HG03432 (cell line): ENCODE data around the gene NFE2L2.
"Not testable (repeated sequence)": the region's sequence is repeated elsewhere in the genome, so short reads cannot be mapped to it uniquely, and the experiment has no call there.

Experiments used
- ATAC-seq: cut with Tn5 transposase; IDR thresholded peaks from one replicate; pipeline ENCODE4 v1.9.1; 2021; ENCODE audit warnings: mild to moderate bottlenecking, moderate library complexity; ENCODE audit not compliant: unreplicated experiment

NFE2L2 gene

DNA sequence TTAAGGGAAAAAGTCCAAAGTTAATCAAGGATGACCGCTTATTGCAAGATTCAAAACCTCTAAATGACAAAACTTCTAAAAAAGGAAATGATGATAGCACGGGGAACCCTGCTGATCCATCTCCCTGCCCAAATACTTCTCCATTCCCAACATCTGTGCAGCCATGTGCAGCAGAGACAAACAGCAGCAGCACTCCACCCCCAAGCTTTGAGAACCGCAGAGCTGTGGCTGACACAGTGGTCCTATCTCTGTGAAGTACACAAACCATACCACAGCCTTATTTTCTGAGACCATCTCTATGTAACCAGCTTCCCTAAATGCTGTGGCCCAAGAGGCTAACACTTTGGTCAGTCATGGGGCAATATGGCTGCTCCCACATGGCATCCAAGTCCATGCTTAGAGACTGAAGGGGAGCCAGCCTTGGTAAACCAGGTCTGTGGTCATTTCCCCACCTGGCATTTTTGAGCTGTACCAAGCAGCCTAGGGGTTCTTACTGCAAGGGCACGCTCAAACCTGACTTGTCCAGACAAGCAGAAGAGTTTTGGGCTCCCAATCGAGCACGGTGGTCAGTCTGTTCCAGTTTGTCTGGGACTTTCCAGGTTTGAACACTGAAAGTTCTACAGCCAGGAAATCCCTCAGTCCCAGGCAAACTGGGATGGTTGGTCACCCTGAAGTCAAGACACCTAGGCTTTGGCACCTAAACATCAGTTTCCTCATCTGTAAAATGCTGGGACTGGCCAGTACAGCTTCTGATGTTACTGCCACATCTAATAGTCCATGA lies 17.1 kb upstream of the NFE2L2 start:
- peak; percentile 69 for ATAC-seq

DNA sequence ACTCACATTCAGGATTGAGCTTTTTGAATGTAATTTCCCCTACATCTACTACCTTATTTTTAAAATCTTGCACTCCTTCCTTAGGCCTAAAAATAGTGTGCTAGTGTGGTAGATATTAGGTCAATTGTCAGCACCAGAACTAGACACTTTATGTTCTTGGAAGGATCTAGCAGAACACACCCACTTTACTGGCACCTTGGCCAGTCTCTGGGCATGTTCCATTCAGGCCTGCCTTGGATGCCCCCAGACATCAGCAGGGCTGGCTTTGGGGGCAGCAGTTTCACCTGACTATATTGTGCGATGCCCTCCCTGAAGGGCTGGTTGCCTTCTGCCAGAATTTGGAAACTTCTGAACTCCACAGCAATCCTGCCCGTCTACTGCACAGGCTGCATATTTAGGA lies 15.3 kb upstream of the NFE2L2 start:
- no peak for ATAC-seq

DNA sequence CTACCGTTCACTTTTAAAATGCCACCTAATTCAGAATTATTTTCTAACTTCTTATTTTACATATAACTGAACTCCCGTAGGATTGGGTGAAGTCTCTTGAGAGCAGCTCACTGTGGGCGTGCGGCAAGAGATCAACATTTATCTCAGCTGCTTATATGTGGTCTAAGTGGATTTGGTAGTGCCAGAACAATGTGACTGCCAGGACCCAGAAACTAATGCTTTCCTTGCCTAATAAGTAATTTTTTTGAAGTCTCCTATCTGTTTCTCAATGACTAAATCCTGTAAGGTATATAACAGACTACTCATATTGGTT lies 11.2 kb upstream of the NFE2L2 start:
- ATAC-seq, result no peak

DNA sequence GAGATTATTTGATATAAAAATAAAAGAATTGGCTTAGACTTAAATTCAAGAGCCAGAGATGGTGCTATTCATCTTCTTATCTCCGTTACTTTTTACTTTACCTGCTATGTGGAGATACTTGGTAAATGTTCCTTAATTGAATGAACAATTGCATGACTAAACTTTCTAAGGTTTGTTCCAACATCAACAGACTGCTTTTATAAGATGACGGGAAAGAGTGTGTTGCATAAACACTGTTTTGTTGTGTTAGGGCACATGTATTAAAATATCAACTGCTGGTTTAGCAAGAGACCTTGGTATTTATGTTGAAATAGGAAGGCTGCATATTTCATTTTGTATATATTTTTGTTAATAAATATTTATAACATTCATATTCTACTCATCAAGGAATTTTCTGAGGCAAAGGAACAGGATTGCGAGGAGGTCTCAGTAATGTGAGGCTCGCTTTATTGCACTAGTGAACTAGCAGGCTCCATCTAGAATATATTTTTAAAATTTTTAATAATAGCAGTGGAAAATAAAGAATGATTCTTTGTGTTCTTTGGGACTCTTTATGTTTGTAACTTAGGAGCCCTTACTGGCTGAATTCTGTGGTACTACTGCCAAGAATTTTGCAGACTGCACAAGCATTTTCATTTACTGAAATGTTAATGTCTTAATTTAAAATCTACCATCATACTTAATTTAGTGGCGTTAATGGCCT lies 10.7 kb upstream of the NFE2L2 start:
- ATAC-seq, result no peak

DNA sequence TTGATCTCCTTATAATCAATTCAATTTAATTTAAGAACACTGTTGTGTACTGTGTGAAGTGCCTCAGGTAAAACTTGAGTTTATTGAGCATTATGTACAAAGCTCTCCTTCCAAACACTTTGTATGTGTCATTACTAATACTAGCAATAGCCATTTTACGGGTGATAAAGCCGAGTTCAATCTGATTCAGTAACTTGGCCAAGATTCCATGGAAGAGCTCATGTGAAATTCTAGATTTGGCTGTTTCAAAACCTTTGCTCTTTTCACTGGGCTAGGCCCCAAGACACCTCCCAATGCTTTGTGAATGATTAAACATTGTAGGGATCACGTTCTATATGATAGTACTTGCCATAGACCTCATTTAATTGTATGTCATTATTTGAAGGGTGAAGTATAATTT lies 8.9 kb upstream of the NFE2L2 start:
- no peak for ATAC-seq

DNA sequence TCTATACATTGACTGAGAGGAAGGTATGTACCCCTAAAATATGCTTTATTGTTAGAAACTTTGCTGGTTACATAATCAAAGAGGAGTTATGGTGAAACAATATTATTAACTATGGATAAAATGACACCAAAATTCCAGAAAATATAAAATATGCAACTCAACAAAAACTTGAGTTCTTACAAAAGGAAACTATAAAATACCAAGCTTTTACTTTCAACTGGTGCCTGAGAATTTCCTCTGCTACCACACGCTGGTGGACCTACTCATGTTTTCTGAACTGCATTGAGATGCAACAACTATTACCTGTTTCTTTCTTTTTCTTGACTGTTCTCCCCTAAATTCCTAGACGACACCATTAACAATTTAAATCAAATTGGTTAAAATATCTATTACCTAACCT lies 8.2 kb upstream of the NFE2L2 start:
- ATAC-seq, result no peak

DNA sequence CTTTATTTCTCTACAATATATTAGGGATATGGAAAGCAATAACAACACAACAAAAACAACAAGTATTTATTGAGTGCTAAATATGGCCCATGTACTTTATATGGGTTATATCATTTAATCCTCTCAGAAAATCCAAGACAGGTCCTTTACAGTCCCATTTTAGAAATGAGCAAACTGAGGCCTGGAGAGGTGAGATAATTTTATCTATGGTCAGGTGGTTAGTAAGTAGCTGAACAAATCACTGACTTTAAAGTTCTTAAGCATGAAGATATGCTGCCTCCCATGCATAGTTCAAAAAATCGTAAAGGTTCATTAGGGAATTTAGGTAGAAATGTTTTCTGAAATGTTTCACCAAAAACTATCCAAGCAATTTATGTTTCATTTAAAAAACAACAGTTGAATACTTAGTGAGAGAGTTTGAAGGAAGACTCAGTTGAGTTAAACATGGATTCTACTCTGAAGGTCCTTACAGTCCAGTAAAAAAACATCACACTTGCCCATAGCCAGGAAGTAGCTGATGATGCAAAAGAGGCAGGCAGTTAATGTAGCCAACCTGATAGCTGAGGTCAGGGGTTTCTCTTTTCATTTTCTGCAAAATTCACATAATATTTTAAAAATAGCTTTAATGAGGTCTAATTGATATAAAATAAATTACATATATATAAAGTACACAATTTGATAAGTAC lies 7.6 kb upstream of the NFE2L2 start:
- ATAC-seq, result peak; percentile 50

DNA sequence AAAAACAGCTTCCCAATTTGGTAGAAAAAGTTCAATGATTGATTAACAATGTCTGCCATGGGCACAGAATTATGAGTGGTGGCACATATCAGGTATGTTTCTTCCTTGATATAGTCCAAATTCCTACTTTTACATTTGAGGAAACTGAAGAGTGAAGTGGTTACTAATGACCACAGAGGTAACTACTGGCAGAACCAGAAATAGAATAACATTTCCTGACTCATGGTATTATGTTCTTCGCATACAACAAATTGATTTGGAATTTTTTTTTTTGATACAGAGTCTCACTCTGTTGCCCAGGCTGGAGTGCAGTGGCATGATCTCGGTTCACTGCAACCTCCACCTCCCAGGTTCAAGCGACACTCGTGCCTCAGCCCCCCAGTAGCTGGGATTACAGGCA lies 6.0 kb upstream of the NFE2L2 start:
- no peak for ATAC-seq

DNA sequence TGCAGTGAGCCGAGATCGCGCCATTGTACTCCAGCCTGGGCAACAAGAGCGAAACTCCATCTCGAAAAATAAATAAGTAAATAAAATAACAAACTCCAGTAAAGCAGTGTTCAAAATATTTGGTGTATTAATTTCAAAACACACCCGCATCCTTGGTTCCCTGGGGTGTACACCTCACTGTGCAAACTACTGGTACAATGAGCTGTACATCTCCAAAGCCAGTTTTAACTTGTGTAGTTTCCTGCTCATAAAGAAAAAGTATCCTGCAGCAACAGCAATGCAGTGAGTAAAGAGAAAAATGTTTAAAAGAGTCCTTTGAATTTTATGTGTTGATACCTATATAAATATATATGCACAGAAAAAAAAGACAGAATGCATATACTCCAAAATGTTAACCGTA lies 4.4 kb upstream of the NFE2L2 start:
- no peak for ATAC-seq

DNA sequence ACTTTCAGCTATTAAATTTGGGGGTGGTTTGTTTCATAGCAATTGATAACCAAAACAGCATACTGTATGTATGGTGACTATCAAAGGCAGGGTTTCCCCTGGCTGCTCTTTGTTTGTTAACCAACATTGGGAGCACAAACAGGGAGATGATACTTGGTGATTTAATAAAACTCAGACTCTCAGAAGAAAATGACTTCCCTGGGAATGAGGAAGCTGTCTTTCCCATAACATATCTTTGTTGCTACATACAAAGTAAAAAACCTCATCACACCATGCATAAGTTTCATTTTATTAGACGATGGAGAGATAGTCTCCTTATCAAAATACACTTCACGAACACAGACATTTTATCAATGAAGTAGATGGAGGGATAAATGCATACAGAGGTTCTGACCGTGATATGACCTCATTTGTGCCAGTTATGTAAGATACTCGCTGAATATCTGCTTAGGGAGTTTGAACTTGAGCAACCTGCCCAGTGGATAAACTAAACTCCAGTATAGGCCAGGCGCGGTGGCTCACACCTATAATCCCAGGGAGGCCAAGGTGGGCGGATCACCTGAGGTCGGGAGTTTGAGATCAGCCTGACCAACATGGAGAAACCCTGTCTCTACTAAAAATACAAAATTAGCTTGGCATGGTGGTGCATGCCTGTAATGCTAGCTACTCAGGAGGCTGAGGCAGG lies 3.8 kb upstream of the NFE2L2 start:
- ATAC-seq, result no peak

DNA sequence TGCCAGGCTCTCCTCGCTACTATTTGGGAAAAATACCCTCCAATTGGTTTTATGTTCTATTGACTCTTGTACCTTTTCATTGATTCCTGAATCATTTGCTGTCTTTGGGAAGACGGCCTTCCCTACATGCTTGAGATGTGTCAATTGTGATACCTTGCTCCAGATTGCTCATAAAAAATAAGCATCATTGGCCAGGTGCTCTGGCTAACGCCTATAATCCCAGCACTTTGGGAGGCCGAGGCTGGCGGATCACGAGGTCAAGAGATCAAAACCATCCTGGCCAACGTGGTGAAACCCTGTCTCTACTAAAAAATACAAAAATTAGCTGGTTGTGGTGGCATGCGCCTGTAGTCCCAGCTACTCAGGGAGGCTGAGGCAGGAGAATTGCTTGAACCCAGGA lies 2.4 kb upstream of the NFE2L2 start:
- not testable (repeated sequence) for ATAC-seq

DNA sequence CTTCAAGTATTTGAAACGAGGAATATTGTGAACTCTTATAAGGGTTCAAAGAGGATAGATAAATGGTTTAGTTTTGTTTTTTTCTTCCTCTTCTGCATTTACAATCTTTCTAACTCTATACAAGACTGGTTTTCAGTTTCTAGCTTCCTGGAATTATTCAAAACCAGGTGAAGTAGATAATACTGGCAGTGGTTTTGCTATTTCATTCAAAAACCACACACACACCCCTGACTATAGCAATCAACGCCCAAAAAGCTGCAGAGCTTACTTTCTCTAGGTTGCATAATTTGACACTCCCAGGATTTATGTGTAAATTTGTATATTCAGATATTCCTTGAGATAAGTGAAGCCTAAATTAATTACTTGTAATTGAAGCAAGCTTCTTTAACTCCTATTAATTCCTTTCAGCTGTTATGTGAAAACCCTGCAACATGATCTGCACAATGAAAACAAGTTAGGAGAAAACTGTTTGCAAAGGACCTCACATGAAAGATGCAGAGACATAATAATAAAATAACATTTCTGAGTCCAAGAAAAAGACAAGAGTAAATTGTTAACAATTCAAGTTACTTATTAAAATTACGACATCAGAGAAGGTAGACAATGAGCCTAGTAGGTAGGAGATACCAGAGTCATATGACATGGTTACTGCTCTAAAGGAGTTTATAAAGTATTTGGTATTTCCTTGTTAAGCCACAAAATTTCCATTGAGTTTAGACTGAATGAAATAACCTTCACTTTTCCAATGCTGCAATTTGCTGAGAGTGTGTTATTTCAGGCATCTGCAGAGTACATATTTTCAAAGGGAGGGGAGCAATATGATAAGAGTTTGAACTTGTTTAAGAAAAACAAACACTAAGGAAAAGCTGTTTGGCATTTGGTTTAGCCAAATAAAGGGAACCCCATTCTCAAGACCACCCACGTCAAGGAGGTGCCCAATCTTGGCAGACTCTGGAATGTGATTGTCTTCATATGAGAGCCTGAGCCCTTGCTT lies 1.6 kb upstream of the NFE2L2 start:
- ATAC-seq, result peak; percentile 5

- peak; percentile 25 for ATAC-seq
These were observed 276 bp downstream of the NFE2L2 start for GRCh38 chr2:177264209-177264692.

DNA sequence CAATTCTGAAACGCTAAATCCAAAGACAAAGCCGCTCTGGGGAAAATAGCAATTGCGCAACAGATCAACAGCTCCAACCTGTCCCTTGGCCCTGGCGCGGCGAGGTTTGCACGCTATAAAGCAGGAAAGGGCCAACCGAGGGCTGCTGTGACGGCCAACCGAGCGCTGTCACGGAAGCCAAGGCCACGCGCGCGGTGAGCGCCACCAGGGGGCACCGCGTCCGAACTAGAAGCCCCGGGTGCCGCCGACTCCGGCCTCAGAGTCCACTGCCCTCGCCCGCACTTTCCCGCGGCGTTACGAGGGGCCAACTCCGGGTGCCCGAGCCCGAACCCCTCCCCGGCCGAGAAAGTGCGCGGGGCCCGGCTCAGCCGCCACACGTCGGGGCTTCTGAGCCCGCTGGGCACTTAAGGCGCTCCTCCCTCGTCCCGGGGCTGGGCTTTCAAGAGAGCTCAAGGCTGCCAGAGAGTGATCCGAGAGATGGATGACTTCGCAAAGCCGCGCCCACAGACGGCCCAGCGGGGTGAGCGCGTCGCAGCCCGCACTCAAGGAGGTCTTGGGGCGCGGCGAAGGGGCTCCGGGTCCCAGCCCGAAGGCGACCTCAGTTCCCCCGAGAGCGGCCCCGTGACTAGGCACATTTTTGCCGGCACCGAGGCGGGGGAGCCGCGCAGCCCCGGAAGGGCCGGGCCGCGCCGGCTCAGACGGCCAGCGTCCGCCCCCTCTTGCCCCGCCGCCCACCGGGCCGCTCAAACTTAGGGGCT lies 897 bp downstream of the NFE2L2 start:
- peak; percentile 55 for ATAC-seq

GRCh38 chr2:177262958-177263450 lies 1.5 kb downstream of the NFE2L2 start:
- ATAC-seq, result no peak

DNA sequence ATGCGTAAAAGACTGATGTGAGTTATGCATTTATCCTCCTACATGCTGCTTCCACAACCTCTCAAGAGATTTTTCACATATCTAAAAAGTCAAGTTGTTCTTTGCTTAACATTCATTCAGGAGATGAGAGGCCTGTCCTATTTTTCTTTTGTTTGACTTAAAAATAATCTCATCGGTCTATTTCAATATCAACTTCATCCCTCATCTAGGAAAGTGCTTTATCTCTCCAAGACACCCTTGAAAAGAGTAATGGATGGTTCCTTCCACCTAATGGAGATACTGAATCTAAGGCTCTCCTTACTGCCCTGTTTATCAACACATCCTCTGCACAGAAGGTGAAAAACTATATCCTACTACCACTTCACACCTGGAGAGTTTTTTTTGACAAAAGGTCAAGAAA lies 2.4 kb downstream of the NFE2L2 start:
- no peak for ATAC-seq

DNA sequence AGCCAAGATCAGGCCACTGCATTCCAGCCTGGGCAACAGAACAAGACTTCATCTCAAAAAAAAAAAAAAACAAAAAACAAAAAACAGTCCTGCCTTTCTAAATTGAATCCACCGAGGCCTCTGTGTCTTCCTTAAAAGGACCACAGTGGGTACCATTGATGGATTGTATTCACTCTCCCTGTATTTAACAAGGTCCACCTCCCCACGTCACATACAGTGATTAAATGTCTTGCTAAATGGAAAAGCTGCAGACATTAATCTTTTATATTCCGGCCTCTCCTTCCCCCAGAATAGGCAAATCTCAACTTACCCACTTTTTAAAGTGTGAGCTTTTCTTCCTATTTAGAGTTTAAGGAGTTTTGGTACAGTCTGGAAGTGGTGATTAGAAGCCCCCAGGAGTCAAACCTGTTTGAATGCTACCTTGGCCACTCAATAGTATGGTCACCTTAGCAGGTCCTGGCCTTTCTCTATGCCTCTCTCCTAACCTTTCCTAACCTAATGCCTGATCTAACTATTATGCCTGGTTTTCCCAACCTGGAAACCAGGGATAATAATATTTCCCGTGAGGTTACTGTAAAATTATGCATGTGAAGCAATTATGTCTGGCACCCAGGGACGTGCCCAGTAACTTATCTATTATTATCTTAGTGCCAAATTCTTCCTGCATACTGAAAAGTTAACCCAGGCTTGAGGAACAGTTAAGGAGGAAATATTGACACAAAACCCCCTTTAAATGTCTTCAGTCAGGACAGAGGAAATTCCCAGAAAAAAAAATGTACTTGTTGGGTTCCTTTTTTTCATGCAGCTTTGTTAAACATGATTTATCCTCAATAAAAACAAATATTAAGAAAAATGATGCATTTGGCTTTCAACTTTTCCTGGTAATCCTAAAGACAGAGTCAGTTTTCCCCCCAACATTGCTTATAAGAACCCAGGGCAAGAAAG lies 3.1 kb downstream of the NFE2L2 start:
- ATAC-seq, result no peak

DNA sequence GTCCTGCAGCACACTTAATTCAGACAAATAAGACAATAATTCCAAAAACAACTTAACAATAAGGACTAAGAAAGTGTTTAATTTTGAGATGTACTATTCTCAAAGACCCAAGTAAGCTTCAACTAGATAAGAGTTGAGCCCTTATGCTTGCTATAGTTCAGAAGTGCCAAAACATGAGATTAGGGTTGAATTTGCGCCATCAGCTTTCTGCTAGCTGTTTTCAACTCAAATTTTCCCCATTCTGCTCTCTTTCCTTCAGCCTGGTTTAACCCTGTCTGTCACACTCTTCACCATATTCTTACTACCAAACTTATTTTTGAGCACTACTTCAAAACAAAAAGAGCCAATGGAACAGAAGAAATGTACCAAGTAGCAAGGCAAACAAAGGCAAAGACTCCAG lies 4.1 kb downstream of the NFE2L2 start:
- ATAC-seq, result no peak
